ENCODE measurements around the gene NUDT22. TPM values are rescaled to one million over a fixed set of nuclear protein-coding genes. Genes with fewer than 3 reads are reported as not detected.

The NUDT22 gene
- total RNA-seq, 2 experiments from 2014 or later: 51.4 to 51.9 TPM

GRCh38 chr11:64251753-64252002 is 25.6 kb downstream of the NUDT22 start:
- Mint-ChIP-seq H3K36me3 (ENCODE audit: low read depth) (no peaks in the 10 kb centered on the region), H3K27ac (no peak overlapping the region), H3K4me1 (ENCODE audit: low read depth) (peaks cover 13% of the 10 kb centered on the region), H3K9me3 (no peaks in the 10 kb centered on the region), H3K4me3 (peak overlapping the region; percentile 84), H3K27me3 (ENCODE audit: low read depth) (no peaks in the 10 kb centered on the region)
- intact Hi-C loops (cut with micrococcal nuclease): loop anchor here (1.0 kb wide), 3 partner anchors 18 to 54 kb away; partner anchors contain the start of genes ESRRA and FERMT3
- DNase-seq: no peak
- CTCF ChIA-PET: interaction anchor here (1.5 to 4.1 kb wide), 6 partner anchors 9 to 53 kb away, joined by 3 to 27 read pairs (median 14); partner anchors contain the start of genes CATSPERZ, ESRRA and FERMT3

- no peaks in the 10 kb centered on the region for H3K27me3 Mint-ChIP-seq (ENCODE audit: low read depth)
- H3K4me3 Mint-ChIP-seq: peak overlapping the region; percentile 84
- H3K27ac Mint-ChIP-seq: no peak overlapping the region
- peaks cover 13% of the 10 kb centered on the region for H3K4me1 Mint-ChIP-seq (ENCODE audit: low read depth)
- intact Hi-C loops (cut with micrococcal nuclease): no loop called here
- DNase-seq: no peak
- no peaks in the 10 kb centered on the region for H3K9me3 Mint-ChIP-seq
- CTCF ChIA-PET: interaction anchor here (0.6 to 4.1 kb wide), 8 partner anchors 9 to 319 kb away, joined by 3 to 27 read pairs (median 8); partner anchors contain the start of genes CATSPERZ, ESRRA and FERMT3
- H3K36me3 Mint-ChIP-seq (ENCODE audit: low read depth): no peaks in the 10 kb centered on the region
These were observed 26.2 kb downstream of the NUDT22 start for GRCh38 chr11:64252003-64252872.

GRCh38 chr11:64253043-64253442 is 27.0 kb downstream of the NUDT22 start:
- intact Hi-C loops (cut with micrococcal nuclease): no loop called here
- DNase-seq: no peak

GRCh38 chr11:64253481-64253880 is 27.4 kb downstream of the NUDT22 start:
- no peaks in the 10 kb centered on the region for H3K27me3 Mint-ChIP-seq (ENCODE audit: low read depth)

More at GRCh38 chr11:64253043-64253442, 27.0 kb downstream of the NUDT22 start:
- Mint-ChIP-seq H3K27me3 (ENCODE audit: low read depth) (no peaks in the 10 kb centered on the region), H3K9me3 (no peaks in the 10 kb centered on the region), H3K27ac (no peak overlapping the region), H3K4me3 (no peak overlapping the region), H3K36me3 (ENCODE audit: low read depth) (no peaks in the 10 kb centered on the region), H3K4me1 (ENCODE audit: low read depth) (peaks cover 13% of the 10 kb centered on the region)
- CTCF ChIA-PET: interaction anchor here (0.6 to 3.5 kb wide), 2 partner anchors 10 to 49 kb away, joined by 4 to 27 read pairs; partner anchors contain the start of gene CATSPERZ

GRCh38 chr11:64254326-64254725 is 28.3 kb downstream of the NUDT22 start:
- intact Hi-C loops (cut with micrococcal nuclease): no loop called here
- H3K9me3 Mint-ChIP-seq: no peaks in the 10 kb centered on the region
- H3K4me1 Mint-ChIP-seq (ENCODE audit: low read depth): peaks cover 14% of the 10 kb centered on the region
- peaks cover under 1% of the 10 kb centered on the region for H3K36me3 Mint-ChIP-seq (ENCODE audit: low read depth)
- H3K4me3 Mint-ChIP-seq: no peak overlapping the region
- no peaks in the 10 kb centered on the region for H3K27me3 Mint-ChIP-seq (ENCODE audit: low read depth)
- CTCF ChIA-PET: no interaction called here
- DNase-seq: no peak
- no peak overlapping the region for H3K27ac Mint-ChIP-seq

More at GRCh38 chr11:64253481-64253880, 27.4 kb downstream of the NUDT22 start:
- H3K4me3 Mint-ChIP-seq: no peak overlapping the region
- no peak overlapping the region for H3K27ac Mint-ChIP-seq
- peaks cover 13% of the 10 kb centered on the region for H3K4me1 Mint-ChIP-seq (ENCODE audit: low read depth)
- no peaks in the 10 kb centered on the region for H3K36me3 Mint-ChIP-seq (ENCODE audit: low read depth)
- no peak for DNase-seq
- intact Hi-C loops (cut with micrococcal nuclease): no loop called here
- CTCF ChIA-PET: interaction anchor here (0.6 kb wide), 1 partner anchor 269 kb away, joined by 3 read pairs; no protein-coding TSS in a partner anchor
- no peaks in the 10 kb centered on the region for H3K9me3 Mint-ChIP-seq

- Mint-ChIP-seq H3K36me3 (ENCODE audit: low read depth) (peaks cover 2% of the 10 kb centered on the region), H3K4me3 (no peak overlapping the region), H3K9me3 (no peaks in the 10 kb centered on the region), H3K27me3 (ENCODE audit: low read depth) (no peaks in the 10 kb centered on the region), H3K4me1 (ENCODE audit: low read depth) (peaks cover 16% of the 10 kb centered on the region), H3K27ac (no peak overlapping the region)
- no peak for DNase-seq
- CTCF ChIA-PET: interaction anchor here (1.3 kb wide), 1 partner anchor 43 kb away, joined by 4 read pairs; no protein-coding TSS in a partner anchor
- intact Hi-C loops (cut with micrococcal nuclease): no loop called here
These were observed 29.4 kb downstream of the NUDT22 start for GRCh38 chr11:64255135-64256128.

- H3K4me1 Mint-ChIP-seq (ENCODE audit: low read depth): peaks cover 14% of the 10 kb centered on the region
- H3K27ac Mint-ChIP-seq: no peak overlapping the region
- peaks cover 2% of the 10 kb centered on the region for H3K36me3 Mint-ChIP-seq (ENCODE audit: low read depth)
- H3K4me3 Mint-ChIP-seq: no peak overlapping the region
- intact Hi-C loops (cut with micrococcal nuclease): no loop called here
- CTCF ChIA-PET: interaction anchor here (1.3 kb wide), 1 partner anchor 42 kb away, joined by 4 read pairs; no protein-coding TSS in a partner anchor
- no peak for DNase-seq
- H3K9me3 Mint-ChIP-seq: no peaks in the 10 kb centered on the region
- H3K27me3 Mint-ChIP-seq (ENCODE audit: low read depth): no peaks in the 10 kb centered on the region
These were observed 30.2 kb downstream of the NUDT22 start for GRCh38 chr11:64256300-64256699.

GRCh38 chr11:64258356-64258755 is 32.3 kb downstream of the NUDT22 start:
- Mint-ChIP-seq H3K4me1 (ENCODE audit: low read depth) (peaks cover 7% of the 10 kb centered on the region), H3K4me3 (no peak overlapping the region), H3K9me3 (no peaks in the 10 kb centered on the region), H3K36me3 (ENCODE audit: low read depth) (peaks cover 2% of the 10 kb centered on the region), H3K27me3 (ENCODE audit: low read depth) (no peaks in the 10 kb centered on the region), H3K27ac (no peak overlapping the region)
- intact Hi-C loops (cut with micrococcal nuclease): no loop called here
- no peak for DNase-seq
- CTCF ChIA-PET: no interaction called here

- CTCF ChIA-PET: no interaction called here
- Mint-ChIP-seq H3K4me3 (no peak overlapping the region), H3K9me3 (no peaks in the 10 kb centered on the region), H3K27ac (no peak overlapping the region), H3K36me3 (ENCODE audit: low read depth) (peaks cover 2% of the 10 kb centered on the region), H3K27me3 (ENCODE audit: low read depth) (no peaks in the 10 kb centered on the region), H3K4me1 (ENCODE audit: low read depth) (peaks cover 7% of the 10 kb centered on the region)
- DNase-seq: no peak
- intact Hi-C loops (cut with micrococcal nuclease): no loop called here
These were observed 33.0 kb downstream of the NUDT22 start for GRCh38 chr11:64258946-64259532.

- Mint-ChIP-seq H3K4me1 (ENCODE audit: low read depth) (peaks cover 7% of the 10 kb centered on the region), H3K4me3 (no peak overlapping the region), H3K27ac (no peak overlapping the region), H3K9me3 (no peaks in the 10 kb centered on the region), H3K27me3 (ENCODE audit: low read depth) (no peaks in the 10 kb centered on the region), H3K36me3 (ENCODE audit: low read depth) (peaks cover 2% of the 10 kb centered on the region)
- CTCF ChIA-PET: no interaction called here
- DNase-seq: no peak
- intact Hi-C loops (cut with micrococcal nuclease): no loop called here
These were observed 33.5 kb downstream of the NUDT22 start for GRCh38 chr11:64259533-64260067.

- no peak overlapping the region for H3K4me3 Mint-ChIP-seq
- H3K4me1 Mint-ChIP-seq (ENCODE audit: low read depth): peaks cover 7% of the 10 kb centered on the region
- no peak overlapping the region for H3K27ac Mint-ChIP-seq
- H3K9me3 Mint-ChIP-seq: no peaks in the 10 kb centered on the region
- CTCF ChIA-PET: no interaction called here
- no peak for DNase-seq
- H3K36me3 Mint-ChIP-seq (ENCODE audit: low read depth): peaks cover 2% of the 10 kb centered on the region
- intact Hi-C loops (cut with micrococcal nuclease): no loop called here
- no peaks in the 10 kb centered on the region for H3K27me3 Mint-ChIP-seq (ENCODE audit: low read depth)
These were observed 34.2 kb downstream of the NUDT22 start for GRCh38 chr11:64260147-64260708.
